MV-4-11 (cell line): ENCODE data around the gene CCDC15.

Experiments
- DNase-seq: peaks from one replicate; lab custom pipeline; 2025; lab: John Stamatoyannopoulos, UW

CCDC15 gene

DNA sequence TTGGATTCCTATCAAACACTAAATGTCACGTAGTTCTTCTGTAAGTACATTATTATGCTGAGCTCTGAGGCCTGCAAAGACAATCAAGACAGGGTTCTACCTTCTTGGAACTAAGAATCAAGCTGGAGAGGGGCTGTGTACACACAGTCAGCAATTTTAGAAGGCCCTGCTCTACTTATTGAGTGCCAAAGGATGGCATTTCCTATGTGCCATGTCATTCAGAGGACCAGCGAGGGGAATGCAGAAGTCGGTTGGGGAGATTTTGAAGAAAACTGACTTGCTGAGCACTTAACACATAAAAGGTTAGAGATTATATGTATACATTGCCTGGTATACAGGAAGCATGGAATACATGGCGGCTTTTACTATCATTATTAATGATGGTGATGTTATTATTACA is 114.4 kb downstream of the CCDC15 start:
- DNase-seq = no peak

DNA sequence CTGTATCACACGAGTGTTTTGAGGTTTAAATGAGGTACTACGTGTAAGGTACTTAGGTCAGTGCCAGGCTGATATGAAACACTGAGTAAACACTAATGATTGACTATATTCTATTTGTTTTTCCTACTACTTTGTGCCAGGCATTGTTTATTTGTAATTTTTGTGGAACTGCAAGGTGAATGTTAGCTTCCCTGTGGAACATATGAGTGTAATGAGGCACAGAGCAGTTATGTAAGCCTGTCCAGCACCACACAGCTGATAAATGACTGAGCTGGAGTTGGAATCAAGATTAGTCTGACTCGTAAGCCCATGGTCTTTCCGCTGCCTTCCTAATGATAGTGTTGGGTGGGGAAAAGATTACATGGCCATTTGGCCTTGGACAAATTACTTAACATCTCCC is 115.0 kb downstream of the CCDC15 start:
- no peak for DNase-seq

DNA sequence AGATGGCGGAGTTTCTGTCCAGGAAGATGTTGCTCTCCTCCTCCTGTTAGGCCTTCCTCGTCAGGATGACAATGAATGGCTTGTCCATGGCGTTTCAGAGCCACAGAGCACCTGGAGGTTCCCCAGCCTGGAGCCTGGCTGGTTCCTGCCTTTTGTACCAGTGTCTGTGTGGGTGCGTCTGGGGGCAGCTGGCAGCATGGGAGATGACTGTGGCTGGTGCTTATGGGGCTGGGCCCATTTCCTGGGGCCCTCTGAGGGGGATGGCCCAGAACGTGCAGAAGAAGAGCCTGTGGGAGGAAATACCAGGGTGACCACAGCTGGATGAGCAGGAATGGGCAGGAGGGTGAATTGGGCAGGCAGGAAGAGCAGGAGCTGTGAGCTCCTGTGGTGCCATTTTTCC is 115.8 kb downstream of the CCDC15 start:
- peak; percentile 41 for DNase-seq

DNA sequence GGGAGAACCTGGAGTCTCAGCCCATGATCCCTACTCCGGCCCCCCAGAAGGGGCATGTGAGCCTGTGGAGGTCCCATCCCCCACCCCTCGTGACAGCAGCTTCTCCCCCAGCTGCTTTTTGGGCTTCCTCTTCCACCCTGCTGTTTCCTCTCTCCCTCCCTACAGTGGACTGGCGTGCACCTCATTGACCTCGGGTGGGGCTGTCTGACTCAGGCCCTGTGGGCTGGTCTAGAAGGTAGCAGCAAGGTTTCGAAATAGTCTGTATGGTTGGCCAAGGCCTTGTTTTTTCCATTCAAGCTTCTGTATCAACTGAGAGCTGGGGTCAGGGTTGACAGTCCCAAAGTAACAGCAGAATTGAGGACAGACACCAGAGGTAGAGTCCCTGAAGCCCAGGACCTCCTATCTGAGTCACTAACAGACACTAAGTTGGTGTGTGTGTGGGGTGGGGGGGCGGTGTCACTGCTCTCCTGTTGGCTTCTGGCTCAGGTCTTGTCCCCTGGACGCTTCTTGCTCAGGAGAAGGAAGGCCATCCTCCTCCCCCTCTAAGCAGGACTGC is 116.8 kb downstream of the CCDC15 start:
- DNase-seq = peak; percentile 99

DNA sequence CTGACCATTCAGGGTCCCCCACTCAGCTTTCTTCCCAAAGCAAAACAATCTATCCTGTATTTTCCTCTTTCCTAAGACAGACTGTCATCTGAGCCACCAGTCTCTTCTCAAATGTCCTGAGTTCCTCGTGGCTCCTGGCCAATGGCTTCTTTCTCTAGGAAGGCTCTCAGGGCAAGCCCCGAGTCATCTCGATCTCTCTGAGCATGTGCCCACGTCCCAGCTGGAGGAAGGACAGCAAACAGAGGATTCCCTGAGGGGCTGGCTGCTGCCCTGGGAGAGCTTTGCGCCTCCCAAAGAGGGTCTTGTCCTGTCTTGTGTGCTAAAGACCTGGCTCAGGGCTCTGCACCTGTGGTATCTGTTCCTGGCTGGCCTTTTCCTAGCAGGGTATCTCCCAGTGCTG is 117.4 kb downstream of the CCDC15 start:
- peak; percentile 15 for DNase-seq

DNA sequence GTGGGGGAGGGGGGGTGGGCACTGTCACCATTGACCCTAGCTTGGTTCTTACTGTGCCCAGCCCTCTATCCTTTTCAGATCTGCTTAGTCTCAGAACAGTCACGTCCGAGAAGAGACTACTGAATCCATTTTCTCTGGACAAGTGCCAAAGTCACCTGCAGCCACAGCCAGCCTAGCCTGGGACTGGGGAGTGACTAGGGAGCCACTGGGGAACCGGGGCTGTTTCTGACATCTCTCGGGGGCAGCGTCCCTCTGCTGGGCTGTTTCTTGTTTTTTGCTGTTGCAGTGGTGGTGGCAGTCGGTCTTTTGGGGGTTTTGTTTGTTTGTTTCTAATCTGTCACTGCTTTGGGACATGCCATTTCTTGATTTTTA is 117.8 kb downstream of the CCDC15 start:
- DNase-seq = no peak

DNA sequence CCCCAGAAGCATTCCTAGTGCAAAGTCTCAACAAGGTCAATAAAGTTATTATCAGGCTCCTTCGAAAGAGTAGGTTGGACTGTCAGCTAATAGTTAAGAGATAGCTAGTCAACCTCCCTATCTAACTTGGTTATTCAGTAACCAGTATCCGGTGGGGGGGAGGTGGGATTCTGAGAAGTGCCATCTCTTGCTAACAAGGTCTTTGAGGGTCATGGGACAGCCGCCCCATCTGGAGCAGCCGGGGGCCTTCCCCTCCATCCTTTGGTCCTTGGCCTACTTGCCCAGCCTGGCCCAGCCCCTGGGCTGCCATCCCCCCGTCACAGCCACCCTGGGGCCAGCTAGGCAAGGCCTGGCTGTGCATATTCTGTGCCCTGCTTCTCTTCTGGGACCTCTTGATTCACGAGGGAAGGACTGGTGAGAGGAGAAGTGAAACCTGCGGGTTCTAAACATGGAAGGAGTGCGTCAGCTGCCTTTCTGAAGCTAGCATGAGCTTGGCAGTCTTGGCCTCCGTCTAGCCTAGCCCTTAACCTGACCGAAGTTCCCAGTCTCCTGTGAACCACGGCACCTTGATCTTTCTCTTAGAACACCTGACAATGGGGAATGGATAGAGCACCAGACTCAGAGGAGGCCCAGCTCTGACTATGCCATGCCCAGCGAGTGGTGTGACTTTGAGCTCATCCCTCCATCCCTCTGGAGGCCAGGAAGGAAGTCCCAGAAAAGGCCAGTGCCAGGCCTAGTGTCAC is 118.4 kb downstream of the CCDC15 start:
- DNase-seq = peak; percentile 97

DNA sequence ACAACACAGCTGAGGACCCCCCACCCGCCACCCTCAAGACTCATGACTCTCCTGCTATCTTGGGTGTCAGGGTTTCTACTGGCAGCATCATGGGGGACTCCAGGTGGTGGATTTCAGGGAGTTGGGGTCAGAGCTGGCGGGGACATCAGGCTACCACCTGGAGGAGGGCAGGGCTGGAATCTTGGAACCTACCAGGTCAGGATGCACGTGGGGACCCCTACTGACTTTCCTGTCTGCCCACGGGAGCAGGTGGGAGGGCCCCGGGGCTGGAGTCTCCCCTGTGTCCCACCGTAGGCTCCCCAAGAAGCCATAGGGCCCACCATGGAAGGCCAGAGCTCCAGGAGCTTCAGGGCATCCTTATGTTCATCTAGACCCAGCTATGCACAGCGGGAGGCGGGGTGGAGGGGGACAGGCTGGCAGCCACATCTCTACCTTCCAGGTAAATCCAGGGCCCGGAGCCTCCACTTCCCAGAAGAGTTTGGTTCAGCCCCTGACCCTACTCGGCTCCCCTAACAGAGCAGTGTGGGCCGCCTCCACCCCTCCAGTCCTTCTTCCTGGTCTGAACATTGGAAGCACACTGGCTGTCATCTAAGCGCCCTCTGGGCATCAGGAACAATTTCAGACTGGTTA is 119.1 kb downstream of the CCDC15 start:
- DNase-seq = no peak

DNA sequence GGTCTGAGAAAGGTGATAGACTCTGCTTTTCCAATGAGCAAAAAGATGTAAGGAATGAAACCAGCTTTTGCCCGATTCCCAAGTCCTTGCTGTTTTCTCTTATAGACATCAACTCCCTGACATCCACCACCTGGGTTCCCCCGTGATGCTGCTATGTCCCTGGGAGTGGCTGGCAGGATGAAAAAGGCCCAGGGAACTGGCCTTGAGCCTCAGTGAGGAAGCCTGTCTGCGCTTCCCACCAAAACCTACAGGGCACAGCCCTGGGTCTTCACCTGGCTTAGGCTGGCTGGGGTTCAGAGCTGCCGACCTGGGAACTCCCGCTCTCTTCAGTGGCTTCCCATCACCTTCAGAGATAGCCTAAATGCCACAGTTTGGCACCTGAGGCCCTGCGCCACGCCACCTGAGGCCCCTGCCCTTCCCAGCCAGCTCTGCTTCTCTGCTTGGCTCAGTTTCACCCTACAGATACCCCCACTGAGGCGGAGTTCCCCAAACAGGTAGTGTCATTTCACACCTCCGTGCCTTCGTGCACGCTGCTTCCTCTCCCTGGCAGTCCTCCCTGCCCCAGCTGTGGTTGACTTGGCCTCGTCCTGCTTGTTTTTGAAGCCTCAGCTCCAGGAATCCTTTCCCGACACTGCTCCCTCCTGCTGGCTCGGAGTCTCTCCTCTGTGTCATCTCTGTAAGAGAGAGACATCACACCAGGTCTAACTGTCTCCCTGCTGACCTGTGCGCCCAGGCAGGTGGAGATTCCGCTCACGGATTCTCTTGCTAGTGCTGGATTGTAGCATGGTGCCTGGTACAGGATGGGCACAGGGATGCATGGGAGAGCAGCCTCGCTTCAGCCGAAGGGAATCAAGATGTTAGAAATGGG is 119.8 kb downstream of the CCDC15 start:
- DNase-seq = no peak

DNA sequence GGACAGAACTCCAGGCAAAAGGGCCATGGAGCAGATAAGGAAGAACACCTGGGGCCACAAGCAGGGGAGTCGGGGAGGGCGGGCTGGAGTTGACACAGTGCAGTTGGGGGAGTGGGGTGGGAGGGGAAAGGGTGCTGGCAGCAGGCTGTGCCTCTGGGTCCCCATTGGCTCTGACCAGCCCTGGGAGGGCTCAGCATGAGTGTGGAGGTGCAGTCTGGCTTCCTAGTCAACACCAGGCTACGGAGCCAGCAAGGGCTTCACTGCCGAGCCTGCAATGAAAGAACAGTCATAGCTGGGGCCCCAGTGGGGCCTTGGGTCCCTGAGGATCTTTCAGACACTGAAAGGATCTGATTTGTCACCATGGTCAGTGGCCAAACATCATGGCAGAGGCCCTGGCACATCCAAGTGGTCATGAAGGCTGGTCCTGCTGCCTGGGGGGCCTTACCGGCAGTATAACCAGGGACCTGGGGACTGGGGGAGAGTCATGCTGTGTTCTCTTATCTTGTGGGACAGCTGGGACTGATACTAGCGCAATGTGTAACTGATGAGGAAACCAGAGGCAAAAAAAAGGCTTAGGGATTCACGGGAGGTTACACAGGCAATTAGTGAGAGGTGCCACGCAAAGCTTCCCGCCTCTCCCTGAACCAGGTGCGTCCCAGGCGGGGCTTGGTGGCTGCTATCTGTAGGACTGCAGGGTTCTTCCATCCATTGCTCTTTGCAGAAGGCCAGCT is 120.7 kb downstream of the CCDC15 start:
- DNase-seq = no peak

DNA sequence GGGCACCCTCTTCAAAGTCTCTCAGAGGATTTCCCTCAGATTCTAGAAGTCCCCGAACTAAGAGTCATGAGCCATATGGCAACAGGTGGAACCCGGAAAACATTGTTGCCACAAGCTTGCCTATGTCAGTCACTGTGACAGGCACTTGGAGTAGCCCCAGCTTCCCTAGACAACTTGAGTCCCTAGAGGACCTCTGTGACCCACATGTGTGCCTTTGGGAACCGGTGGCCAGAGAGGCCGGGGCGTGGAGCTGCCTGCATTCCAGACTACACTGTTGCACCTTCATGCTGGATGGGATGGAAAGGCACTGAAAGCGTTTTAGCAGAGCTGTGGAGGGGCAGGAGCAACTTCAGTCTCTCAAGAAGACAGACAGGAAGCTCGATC is 121.2 kb downstream of the CCDC15 start:
- DNase-seq = no peak

DNA sequence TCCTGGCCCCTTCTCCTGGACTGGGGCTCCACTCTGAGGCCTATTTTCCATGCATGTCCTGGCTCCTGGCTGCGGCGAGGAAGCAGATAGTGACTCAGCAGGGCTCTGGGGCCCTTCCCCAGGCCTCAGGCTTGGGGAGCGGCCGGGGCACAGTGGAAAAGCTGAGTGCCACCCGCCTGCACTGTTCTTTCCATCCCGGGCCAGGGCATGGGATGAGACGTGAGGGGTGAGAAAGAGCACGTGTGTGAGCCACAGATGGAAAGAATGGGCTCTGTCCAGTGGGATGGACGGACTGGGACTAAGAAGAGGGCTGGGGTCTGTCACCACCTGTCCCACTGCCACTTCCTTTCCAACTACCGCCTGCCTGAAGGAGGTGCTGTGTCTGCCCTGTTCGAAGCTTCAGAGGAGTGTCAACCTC is 121.9 kb downstream of the CCDC15 start:
- DNase-seq = no peak

DNA sequence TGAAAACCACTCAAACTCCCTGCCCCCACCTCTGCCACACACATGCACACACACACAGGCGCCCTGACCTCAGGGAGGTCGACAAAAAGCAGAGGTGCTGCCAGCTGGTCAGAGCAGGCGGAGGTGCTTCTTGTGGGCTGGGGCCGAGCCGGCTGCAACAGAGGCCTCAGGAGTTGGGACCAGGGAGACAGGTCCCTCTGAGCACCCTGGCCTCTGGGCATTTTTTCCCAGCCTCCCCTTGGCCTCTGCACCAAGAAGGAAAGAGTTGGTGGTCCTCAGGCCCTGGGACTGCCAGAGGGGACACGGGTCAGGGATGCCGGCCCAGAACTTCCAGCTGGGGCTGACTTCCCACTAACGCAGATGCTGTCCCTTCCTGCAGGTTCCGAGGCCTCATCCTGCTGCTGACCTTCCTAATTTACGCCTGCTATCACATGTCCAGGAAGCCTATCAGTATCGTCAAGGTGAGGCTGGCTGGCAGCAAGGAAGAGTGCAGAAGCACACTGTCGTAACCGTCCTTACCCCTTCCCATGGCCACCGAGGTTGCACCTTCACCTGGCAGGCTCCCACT is 122.5 kb downstream of the CCDC15 start:
- no peak for DNase-seq

DNA sequence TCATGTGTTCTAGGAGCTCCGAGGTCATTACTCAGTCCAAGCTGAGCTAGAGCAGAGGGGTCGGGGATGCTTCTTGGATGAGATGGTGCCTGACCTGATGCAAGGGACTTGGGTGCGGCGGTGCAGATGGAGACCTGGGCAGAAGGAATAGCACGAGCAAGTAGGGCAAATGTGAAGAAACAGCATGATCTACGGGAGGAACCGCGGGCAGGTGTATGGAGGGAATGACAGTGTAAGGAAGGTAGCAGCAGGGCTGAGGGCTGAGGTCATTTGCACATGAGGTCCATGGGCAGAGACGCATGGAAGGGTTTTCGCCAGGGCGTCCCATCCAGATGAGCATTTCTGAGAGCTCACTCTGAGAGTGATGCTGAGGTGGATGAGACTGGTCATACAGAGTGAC is 124.0 kb downstream of the CCDC15 start:
- DNase-seq = no peak

DNA sequence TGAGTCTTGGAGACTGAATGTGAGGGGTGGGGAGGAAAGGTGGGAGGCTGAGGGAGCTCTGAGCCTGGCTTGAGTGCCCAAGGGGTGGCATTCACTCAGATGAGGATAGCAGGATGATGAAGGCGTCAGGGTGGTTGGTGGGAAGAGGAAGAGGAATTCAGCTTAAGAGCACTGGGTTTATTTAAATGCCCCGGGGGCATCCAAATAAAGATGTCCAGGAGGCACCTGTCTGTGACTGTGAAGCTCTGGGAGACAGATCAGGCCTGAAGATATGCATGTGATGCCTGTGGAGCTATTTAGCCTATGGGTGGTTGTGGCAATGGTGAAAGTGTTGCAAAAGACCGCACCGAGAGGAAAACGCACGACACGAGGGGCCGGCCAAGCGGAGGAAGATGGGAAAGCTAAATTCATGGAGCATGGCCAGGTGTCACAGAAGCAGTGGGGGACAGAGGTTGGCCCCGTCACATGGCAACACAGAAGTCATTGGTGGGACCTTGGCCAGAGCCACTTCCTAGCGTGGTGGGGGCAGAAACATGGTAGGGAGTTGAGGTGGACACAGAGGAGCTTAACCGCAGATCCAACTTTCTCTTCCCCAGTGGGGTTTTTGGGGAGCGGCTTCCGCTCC is 124.6 kb downstream of the CCDC15 start:
- no peak for DNase-seq

DNA sequence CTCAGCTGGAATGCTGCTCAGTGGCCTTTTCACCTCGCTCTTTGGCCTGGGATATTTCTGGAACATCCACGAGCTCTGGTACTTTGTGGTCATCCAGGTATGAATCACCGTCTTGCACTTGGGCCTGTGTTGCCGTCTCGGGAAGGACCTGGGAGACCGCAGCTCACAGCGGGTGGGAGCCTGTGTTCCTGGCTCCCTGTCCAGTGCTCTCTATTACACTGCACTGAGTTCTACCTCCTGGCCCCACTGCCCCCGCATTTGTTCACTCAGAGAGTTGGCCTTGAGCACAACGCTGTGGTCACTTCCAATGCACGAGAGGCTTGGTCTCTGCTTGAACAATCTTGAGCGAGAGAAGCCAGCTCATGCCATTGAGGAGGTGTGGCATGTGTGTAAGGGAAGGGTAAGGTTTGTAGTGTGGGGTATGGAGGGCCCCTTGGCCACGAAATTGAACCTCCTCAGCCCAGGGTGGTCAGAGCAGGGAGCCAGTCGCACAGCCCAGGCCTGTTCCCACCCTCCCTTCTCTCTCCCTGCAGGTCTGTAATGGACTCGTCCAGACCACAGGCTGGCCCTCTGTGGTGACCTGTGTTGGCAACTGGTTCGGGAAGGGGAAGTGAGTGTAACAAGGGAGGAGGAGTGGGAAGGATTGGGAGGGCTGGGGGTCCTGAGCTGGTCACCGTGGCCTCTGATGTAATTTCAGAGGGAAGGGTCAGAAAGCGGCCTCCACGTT is 125.3 kb downstream of the CCDC15 start:
- peak; percentile 76 for DNase-seq

DNA sequence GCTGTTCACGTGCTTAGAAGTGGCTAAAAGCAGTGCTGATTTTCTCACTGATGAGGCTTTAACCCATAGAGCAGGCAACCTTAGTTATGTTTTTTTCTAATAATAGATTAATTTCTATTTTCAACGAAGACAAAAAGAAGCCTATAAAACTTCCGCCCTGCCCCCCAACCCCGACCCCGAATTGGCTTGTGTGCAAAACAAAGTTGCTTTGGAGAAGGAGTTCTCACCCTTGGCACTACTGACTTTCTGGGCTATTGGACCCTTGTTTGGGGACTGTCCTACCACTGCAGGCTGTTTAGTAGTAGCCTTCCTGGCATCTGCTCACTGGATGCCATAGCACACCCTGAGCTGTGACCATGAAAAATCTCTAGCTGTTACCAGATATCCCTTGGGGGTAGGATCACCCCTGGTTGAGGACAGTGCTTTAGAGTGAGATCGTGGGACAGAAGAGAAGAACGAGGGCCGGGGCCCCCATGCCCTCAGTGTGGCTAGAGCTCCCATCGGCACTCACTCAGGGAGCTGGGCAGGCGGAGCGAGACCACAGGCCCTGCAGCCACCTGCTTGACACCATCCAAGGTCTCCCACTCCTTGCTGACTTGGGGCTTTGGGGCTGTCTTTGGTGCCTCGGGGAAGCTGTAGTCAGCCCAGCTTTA is 126.0 kb downstream of the CCDC15 start:
- no peak for DNase-seq

DNA sequence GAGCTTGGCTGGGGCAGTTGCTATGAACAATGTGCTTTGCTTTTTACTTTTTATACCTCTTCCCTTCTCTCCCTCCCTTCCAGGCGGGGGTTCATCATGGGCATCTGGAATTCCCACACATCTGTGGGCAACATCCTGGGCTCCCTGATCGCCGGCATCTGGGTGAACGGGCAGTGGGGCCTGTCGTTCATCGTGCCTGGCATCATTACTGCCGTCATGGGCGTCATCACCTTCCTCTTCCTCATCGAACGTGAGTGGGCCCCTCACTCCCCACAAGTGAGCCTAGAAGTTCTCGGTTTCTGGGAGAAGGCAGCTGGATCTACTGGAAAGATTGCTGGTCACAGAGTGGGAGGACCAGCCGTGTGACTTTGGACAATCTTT is 126.5 kb downstream of the CCDC15 start:
- no peak for DNase-seq

DNA sequence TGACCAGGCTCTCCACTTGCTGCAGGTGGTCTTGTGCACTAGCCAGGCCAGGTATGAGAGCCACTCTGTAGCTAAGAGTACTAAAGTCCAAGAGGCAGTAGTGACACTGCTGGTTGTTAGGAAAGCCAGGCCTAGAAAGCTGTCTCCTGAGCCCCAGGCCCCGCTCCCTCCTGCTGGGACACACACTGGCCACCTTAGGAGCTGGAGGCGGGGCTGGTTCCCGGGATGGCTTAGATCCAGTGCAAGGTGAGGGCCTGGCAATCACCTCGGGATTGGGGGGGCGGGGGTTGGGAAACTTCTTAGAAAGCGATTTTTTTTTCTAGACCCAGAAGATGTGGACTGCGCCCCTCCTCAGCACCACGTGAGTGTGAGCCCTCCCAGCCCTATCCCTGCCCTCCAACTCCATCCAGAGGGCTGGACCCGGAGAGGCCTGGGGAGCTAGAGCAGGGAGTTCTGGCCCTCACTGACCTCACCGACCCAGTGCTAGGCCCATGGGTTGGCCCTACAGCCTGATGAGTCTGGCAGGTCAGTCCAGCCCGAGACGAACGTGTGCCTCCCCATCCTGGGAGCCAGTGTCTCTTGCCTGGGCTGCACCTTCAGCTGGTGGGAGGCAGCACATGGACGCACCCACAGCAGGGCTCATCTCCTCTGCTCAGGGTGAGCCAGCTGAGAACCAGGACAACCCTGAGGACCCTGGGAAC is 127.2 kb downstream of the CCDC15 start:
- DNase-seq = no peak
